GM19468 (cell line): ENCODE results near the gene RAB10.
"Not testable (repeated sequence)": the region's sequence is repeated elsewhere in the genome, so short reads cannot be mapped to it uniquely, and the experiment has no call there.

Source experiments
- ATAC-seq: cut with Tn5 transposase; IDR thresholded peaks from one replicate; pipeline ENCODE4 v1.9.1; 2021; ENCODE audit warnings: mild to moderate bottlenecking, moderate library complexity, moderate number of reproducible peaks; ENCODE audit not compliant: unreplicated experiment; ENCODE audit errors: extremely low read depth

RAB10 gene

DNA sequence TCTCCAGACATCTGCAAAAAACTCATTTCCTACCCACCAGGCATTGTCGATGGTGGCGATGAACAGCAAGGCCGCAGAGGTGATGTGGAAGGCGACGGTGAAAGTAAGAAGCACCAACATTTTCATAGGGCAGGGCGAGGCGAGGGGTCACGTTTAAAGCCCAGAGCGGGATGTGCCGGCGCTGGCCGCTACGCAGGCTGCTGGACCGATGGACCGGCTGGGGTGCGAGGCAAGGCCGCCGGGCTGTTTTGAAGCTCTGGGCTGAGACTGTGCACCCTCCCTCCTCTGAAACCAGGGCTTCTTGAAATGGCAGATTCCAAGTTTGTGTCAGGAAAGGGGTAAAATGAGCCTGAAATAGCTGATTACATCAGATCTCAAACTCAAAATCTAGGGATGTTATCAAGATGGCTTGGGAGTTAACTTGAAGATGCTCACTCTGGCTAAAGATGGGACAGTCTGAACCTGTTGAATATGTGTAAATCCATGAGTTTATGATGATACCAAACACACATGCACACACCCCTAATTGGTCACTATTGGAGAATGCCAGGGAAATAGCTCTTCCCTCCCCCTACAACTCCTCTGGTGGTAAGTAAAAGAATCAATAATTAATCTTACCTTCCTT is 107.4 kb downstream of the RAB10 start:
- ATAC-seq: no peak

GRCh38 chr2:26144031-26144430 is 110.1 kb downstream of the RAB10 start:
- ATAC-seq: no peak

DNA sequence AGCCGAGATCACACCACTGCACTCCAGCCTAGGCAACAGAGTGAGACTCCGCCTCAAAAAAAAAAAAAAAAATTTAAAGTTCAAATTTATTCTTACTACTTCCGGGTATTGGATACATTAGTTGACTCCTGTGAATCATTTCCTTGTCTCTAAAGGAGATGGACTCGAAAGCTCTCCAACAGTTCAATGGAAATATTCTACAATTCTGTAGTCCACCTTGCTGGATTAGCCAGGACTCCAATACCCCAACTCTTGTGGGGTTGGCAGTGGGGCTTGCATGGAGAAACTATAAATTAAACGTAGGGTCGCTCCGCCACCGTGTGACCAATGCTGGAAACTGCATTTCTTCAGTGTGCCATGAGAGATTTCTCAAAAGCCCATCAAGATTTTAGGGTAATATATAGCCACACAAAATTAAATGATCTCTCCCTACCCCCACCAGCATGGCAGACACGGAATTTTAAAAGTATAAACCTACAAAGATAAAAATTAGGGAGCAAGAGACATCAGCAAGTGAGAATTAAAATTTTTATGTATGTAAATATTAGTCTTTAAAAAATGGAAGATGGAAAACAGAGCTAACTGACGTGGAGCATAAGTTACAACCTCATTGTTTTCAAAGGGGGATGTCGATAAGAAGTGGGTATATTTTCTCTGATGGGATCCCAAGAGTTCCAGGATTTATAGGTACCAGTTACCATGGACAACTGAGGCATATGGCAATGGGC is 111.2 kb downstream of the RAB10 start:
- ATAC-seq: no peak

DNA sequence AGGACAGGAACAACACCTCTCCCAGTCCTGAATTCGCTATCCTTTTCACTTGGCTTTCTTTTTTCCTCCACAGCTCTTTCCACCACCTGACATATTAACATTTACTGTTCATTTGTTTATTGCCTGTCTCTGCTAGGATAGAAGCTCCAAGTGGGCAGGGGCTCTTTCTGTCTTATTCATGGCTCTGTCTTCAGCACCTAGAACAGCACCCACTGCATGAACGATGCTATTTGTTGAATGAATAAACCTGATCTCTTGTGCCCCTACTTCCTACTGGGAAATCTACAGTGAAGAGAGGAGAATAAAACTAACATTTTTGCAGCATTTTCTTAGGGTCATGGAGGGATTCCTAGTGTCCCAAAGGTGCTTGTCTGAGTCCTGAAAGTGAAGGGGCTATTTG is 114.6 kb downstream of the RAB10 start:
- ATAC-seq: no peak

GRCh38 chr2:26150243-26150642 is 116.4 kb downstream of the RAB10 start:
- ATAC-seq: no peak

DNA sequence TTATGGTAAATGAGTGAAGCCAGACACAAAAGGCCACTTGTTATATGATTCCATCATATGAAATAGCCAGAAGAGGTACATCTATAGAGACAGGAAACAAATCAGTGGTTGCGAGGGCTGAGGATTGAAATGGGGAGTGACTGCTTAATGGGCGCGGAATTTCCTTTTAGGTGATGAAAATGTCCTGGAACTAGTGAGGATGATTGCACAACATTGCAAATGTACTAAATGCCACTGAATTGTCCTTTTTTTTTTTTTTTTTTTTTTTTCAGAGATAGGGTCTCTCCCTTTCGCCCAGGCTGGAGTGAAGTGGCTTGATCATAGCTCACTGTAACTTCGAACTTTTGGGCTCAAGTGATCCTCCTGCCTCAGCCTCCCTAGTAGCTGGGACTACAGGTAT is 123.7 kb downstream of the RAB10 start:
- no peak for ATAC-seq

- ATAC-seq: no peak
These were observed 128.0 kb downstream of the RAB10 start for GRCh38 chr2:26161926-26162325.

- ATAC-seq: no peak
These were observed 129.1 kb downstream of the RAB10 start for GRCh38 chr2:26162963-26163362.

DNA sequence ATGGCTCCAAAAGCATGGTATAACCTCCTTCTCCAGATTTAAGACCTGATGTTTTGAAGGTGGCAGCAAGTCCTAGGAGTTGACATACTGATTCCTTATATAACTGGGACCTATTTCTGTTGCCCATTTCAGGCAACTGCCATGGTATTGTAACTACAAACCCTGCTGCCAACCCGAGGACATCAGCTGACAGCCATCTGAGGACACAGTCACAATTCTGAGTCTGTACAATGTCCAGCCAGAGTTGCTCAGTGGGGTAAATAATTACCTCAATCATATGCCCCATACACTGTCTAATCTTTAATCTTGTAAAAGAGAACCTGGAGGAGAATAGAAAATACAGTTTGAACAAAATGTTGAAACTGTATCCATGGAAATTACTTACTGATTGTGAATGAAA is 130.3 kb downstream of the RAB10 start:
- ATAC-seq: no peak

- no peak for ATAC-seq
These were observed 130.8 kb downstream of the RAB10 start for GRCh38 chr2:26164641-26165211.

GRCh38 chr2:26165403-26165802 is 131.5 kb downstream of the RAB10 start:
- no peak for ATAC-seq

DNA sequence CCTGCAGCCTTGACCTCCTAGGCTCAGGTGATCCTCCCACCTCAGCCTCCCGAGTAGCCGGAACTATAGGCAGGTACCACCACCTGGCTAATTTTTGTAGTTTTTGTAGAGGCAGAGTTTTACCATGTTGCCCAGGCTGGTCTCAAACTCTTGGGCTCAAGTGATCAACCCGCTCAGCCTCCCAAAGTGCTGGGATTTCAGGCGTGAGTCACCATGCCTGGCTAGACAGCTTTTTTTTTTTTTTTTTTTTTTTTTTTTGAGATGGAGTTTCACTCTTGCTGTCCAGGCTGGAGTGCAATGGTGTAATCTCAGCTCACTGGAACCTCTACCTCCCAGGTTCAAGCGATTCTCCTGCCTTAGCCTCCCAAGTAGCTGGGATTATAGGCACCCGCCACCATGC is 132.7 kb downstream of the RAB10 start:
- not testable (repeated sequence) for ATAC-seq

GRCh38 chr2:26168785-26169184 is 134.9 kb downstream of the RAB10 start:
- no peak for ATAC-seq

- ATAC-seq: no peak
These were observed 135.3 kb downstream of the RAB10 start for GRCh38 chr2:26169226-26169625.

- ATAC-seq: no peak
These were observed 136.0 kb downstream of the RAB10 start for GRCh38 chr2:26169681-26170414.

GRCh38 chr2:26170795-26171194 is 136.9 kb downstream of the RAB10 start:
- ATAC-seq: no peak

DNA sequence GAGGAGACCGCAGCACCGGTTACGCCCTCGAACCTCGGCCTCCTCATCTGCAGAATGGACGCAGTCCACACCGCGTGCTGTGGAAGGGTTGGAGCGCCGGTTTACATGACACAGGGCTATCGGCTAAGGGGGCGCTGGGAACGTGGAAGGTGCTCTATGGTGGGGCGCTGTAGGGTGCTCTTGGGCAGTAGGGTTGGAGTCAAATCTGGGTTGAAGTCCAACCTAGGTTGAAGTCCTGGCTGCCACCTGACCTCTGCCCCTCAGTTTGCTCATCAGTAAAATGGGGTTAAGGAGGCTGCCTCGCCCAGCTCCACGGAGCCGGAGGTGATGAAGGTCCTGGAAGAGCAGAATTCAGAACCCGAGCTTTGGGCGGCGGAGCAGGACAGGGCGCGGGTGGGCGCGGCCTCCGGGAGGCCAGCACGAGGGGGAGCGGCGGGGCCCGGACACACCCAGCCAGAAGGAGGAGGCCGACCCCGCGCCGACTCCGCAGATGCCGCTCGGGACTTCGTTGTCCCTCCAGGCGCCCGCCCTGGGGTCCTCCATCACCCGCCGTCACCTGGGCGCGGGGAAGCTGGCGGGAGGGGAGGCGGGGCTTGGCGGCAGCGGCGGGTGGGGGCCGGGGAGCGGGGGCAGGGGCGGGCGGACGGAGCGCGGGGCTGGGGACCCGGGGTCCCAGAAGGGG is 138.4 kb downstream of the RAB10 start:
- no peak for ATAC-seq

DNA sequence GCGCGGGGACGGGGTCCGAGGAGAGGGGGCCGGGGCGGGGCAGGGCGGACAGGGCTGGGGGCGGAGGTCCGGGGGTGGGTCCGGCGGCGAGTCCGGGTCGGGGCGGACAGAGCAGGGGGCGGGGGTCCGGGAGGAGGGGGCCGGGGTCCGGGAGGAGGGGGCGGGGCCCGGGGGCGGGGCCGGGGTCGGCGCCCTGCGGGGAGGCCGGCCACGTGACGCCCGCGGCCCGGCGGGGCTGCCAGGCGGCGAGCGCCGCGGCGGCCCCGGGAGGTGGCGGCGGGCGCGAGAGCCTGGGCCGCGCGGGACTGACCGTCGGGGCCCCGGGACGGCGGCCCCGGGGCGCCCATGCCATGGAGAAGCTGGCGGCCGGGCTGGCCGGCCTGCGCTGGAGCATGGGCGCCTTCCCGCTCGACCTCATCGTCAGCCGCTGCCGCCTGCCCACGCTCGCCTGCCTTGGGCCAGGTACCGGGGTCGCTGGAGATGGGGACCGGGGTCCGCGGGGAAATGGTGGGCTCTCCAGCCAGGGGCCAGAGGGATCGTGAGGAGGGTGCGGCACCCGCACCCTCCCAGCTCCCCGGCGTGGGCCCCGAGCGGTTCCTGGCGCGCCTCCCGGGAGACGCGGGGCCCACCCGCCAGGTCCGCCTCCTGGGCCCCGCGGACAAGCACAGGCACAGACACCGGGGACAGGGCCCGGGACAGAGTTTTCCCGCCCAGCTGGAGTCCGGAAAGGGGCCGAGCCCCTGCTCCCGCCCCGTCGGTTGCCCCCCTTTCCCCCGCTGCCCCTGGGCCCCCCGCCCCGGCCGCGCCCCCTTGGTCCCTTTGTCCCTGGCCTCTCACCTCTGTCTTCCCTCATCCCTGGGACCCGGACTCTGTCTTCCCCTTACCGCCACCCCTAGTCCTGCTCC is 139.2 kb downstream of the RAB10 start, which contains the start of gene GAREM2:
GAREM2 (plus strand) TSS at position 218 of the 905 bp plus-strand sequence; CDS start at position 351, 133 bp downstream.
- no peak for ATAC-seq

- no peak for ATAC-seq
These were observed 140.0 kb downstream of the RAB10 start for GRCh38 chr2:26173776-26174482.
